Medulla oblongata (tissue), 1 donor: ENCODE measurements around the gene D2HGDH.
"Not testable (repeated sequence)": the region's sequence is repeated elsewhere in the genome, so short reads cannot be mapped to it uniquely, and the experiment has no call there.

ENCODE experiments used
- DNase-seq: peaks from one replicate; pipeline ENCODE4 v3.0.0-alpha.2; 2015; ENCODE audit errors: extremely low spot score

The D2HGDH gene

DNA sequence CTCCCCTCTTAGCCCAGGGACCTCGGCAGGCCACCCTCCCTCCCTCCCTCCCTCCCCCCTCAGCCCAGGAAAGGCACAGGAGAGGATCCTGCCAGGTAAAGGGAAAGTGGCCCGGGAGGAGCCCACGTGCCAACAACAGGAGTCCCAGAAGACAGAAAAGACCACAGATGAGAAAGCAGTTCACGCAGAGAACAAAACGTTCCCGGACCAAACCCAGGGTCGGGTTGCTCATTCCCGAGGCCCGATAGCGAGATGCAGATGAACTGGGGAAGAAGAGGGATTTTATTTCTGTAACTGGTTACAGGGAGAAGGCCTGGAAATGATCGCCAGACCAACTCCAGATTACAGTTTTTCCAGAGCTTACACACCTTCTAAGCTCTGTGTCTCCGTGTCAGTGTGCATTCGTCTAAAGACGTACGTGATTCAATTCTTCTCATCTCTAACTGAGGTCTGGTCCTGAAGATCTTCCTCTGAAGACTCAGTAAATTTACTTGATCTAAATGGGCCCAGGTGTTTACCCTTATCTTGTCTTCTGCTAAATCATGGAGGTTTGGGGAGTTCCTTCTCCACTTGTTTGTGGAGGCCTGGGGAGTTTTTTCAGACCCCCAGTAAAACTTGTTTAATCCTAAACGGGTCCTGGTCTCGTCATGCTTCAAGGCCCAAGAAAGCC, 73.8 kb downstream of the D2HGDH start:
- no peak for DNase-seq

DNA sequence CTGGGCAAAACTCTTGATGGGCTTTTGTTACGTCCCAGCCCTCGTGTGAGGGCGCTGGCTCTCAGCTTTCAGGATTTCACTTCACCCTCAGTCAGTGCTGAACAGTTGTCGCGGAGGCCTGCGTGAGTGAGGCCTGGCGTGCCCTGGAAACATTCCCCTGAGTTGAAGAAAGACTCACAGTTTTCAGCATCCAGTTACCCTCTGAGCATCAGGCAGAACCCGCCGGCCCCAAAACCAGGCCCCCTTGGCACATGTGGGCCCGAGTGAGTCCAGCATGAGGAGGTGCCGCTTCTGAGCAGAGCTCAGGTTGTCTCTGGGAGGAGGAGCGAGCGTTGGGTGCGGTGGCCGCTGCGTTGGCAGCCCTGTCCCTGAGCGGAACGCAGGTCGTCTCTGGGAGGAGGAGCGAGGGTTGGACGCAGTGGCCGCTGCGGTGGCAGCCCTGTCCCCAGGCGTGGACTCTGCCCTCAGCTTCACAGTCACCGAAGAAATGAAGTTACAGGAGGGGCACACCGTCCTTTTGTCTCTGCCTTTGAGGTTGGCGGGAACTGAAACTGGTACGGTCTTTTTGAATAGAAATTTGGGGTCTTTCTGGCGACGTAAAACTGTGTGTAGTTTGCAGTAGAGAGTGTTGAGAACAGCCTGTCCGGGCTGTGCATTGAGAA, 74.4 kb downstream of the D2HGDH start, which contains the start of gene NEU4:
Gene NEU4, plus strand, starts transcription at position 473 of the 662 bp plus-strand sequence. CDS start 5,292 bp downstream, outside the sequence.
- DNase-seq = no peak

DNA sequence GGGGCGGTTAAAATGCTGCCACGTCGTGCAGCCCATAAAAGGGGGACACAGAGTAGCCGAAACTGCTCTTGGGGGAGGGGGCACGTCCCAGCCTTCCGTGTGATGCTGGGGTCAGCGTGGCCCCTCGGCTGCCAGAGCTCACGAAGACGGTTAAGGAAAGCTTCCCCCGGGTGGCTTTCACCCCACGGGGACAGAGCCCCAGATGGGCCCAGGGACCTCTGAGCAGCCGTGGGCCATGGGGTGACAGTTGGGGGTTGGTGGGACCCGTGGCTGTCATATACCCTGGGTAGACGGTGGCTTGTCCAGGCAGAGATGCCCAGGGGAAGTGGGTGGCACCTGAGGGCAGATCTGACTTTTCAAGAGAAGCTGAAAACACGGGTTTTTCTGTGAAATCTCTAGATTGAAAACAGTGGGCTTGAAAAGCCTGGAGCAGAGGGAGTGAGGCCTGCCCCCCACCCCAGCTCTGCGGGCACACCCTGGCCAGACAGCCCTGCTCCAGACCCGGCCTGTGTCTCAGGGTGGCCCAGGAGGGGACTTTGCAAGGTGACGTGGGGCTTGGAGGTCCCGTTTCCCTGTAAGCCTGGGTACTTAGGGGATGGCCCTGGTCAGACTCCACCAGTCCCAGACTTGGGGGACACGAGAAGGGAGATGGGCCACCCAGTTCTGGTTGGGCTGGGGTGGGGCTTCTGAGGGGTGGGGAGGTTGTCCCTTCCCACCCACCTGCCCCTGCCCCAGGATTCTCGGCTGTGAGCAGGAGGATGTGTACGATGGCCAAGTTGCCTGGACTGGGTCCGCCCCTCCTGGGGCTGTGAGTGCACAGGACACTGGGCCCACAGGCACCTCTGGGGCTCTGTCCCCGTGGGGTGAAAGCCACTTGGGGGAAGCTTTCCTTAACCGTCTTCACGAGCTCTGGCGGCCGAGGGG, 75.2 kb downstream of the D2HGDH start:
- DNase-seq = no peak

DNA sequence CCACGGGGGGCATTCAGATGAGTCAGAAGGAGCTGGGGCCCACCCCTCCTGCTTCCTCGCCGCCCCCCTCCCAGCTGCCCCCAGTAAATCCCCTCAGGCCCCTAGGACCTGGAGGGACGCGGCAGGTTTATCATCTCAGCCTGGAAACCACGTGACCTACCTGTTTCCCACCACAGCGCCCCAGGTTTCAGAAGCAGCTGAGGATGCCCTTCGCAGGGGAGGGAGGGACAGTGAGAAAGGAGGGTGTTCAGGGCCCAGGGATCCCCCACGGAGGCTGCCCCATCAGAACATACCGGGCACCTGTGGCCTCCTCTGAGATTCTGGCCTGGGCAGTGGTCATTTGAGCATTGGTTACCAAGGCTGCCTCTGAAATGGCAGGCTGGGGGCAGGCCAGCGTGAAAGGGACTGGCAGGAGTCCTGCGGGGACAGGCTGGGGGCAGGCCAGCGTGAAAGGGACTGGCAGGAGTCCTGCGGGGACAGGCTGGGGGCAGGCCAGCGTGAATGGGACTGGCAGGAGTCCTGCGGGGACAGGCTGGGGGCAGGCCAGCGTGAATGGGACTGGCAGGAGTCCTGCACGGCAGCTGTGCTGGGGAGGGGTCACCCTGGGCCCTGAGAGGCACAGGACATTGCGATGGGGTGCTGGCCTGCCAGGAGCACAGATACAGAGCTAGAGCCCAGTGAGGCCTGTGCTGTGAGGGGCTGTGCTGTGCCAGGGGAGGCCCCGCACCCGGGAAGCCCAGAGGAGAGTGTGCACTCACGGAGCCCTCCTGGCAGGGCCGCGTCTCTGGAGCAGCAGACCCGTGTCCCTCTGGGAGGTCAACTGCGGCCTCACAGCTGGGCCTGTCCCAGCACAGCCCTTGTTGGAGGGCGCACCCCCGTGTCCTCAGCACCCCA, 76.1 kb downstream of the D2HGDH start:
- DNase-seq = peak; percentile 50

DNA sequence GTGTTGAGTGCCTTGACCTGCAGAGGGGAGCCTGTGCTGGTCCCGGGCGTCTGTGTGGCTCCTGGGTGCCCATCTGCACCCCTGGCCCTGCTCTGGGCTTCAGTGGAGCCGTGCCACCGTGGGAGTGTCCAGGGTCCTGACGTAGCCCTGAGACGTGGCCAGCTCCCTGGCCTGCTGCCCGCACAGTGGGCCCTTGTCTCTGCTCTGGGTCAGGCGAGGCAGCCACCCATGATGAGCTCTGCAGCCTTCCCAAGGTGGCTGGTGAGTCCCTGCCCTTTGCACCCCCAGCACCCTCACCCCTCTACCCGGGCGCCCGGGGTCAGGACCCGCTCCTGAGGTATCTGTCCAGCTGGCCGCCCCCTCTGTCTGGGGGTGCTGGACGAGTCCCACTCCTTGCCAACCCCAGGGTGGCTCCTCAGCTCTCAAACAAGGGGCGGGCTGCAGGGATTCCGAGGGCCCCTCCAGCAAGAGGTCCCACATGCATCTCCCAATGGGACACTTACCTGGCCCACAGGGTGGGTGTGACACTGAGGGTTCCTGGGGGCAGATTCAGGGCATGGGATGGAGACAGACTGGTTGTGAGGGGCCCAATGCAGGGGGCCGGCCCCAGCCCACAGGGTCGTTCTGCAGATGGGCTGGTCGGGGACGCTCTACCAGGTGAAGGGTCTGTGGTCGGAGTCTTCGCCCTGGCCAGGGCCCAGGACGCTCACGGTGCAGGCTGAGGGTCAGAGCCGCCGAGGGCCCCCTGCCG, 76.9 kb downstream of the D2HGDH start:
- peak; percentile 73 for DNase-seq

DNA sequence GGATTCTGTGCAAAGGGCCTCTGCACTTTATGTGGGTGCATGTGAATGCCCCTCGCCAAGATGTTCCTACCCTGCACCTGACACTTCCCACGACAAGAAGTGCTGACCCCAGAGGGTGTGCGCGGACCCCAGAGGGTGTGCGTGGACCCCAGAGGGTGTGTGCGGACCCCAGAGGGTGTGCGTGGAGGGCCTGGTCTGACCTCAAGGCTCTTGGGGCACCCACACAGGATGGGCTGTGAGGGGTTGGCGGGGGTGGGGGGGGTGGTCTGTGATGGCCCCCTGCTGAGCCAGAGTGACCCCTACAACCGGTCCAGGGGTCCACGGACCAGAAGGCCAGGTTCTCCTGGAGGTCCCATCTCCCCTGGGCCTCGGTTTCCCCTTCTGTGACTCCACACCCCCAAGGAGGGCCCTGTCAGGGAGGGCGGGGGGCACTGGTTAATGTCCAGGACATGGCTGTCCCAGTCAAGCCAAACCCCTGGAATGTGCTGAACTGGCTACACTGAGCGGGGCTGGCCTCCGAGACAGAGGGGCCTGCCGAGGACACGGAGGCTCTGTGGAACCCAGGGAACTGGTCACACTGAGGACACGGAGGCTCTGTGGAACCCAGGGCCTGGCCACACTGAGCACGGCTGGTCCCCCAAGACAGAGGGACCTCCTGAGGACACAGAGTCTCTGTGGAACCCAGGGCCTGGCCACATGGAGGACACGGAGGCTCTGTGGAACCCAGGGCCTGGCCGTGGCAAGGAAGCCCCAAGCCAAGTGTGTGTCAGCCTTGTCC, 77.7 kb downstream of the D2HGDH start:
- DNase-seq = no peak

DNA sequence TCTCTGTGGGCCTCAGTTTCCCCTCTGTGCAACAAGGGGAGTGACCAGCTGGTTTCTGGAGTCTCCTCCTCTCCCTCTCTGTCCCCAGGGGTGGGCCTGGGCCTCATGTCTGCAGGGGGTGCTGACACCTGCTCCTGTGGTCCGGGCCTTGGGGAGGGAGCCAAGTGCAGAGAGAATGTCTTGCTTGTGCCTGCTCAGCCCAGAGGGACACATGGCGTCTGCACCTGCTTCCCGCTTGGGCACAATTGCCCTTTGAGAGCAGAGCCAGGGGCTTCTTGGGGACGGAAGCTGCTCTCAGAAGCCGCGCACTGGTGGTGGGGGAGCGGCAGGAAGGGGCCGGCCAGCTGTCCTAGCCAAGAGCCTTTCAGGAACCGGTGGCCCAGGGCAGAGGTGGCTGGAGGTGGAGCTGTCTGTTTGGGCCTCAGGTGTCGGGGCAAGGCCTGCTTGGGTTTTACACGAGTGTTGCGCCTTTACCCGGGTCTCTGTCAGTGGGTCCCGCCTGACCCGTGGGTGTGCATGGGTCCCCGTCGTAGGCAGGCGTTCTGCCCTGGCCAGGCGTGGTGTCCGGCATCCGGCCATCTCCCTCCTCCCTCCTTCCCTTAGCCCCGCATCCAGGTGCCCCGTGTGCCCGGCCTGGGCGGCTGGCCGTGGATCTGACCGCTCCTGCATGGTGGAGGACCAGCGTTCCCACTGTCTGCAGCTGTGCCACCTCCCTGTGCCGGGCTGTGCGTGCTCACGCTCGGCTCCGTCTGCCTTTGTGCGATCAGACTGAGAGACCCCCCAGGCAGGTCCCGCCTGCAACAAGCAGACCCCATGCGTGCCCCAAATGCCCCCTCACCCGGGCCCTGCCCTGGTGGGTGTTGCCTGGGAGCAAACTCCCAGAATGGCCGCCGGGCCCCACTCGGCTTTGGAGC, 78.6 kb downstream of the D2HGDH start:
- DNase-seq = peak; percentile 27

DNA sequence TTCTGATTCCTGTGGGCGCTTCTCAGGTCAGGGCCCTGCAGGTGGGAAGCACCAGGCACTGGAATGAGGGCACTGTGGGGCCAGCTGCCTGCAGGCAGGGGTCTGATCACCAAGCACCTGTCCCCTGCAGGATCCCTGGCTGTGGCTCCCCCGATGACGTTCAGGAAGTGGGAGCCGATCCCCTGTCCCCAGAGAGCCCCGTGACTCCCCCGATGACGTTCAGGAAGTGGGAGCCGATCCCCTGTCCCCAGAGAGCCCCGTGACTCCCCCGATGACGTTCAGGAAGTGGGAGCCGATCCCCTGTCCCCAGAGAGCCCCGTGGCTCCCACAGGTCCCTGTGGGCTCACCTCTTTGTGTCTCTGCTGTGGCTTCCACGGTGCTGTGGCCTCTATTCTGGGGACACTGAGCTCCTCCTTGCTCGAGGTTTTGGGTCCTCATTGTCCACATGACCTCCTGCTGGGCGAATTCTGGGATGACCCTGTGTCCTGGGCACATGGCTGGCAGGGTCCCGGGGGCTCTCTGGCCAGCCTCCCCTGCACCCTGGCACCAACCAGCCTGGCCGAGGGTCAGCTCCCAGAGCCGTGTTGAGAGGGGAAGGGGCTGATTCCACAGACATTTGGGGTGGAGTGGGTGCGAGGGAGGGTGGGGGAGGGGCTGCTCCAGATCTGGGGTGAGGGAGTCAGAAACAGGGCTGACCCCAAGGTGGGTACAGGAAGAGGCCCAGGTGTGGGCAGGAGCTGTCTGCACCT, 79.4 kb downstream of the D2HGDH start:
- no peak for DNase-seq

DNA sequence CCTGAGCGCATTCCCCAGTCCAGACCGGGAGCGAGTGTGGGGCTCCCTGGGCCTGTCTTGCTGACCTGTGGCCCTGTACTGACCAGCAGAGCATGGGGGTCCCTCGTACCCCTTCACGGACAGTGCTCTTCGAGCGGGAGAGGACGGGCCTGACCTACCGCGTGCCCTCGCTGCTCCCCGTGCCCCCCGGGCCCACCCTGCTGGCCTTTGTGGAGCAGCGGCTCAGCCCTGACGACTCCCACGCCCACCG, 79.9 kb downstream of the D2HGDH start:
- no peak for DNase-seq

DNA sequence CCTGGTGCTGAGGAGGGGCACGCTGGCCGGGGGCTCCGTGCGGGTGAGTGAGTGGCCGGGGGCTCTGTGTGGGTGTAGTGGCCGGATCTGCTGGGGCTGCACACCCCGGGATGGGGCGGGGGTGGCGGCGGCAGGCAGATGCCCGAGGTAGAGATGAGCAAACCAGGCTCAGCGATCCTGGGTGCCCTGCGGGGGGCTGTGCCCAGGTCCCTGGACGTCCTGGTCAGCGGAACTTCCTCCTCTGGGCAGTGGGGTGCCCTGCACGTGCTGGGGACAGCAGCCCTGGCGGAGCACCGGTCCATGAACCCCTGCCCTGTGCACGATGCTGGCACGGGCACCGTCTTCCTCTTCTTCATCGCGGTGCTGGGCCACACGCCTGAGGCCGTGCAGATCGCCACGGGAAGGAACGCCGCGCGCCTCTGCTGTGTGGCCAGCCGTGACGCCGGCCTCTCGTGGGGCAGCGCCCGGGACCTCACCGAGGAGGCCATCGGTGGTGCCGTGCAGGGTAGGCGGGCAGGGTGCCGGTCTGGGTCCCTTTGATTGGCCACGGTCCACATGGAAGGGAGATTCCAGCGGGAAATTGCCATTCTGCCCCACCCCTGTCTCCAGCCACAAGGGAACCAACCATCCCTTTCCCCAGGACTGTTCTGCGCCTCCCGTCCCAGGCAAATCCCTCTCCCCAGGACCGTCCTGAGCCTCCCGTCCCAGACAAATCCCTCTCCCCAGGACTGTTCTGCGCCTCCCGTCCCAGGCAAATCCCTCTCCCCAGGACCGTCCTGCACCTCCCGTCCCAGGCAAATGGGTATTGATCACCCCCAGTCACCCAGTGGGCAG, 80.4 kb downstream of the D2HGDH start:
- DNase-seq = no peak

DNA sequence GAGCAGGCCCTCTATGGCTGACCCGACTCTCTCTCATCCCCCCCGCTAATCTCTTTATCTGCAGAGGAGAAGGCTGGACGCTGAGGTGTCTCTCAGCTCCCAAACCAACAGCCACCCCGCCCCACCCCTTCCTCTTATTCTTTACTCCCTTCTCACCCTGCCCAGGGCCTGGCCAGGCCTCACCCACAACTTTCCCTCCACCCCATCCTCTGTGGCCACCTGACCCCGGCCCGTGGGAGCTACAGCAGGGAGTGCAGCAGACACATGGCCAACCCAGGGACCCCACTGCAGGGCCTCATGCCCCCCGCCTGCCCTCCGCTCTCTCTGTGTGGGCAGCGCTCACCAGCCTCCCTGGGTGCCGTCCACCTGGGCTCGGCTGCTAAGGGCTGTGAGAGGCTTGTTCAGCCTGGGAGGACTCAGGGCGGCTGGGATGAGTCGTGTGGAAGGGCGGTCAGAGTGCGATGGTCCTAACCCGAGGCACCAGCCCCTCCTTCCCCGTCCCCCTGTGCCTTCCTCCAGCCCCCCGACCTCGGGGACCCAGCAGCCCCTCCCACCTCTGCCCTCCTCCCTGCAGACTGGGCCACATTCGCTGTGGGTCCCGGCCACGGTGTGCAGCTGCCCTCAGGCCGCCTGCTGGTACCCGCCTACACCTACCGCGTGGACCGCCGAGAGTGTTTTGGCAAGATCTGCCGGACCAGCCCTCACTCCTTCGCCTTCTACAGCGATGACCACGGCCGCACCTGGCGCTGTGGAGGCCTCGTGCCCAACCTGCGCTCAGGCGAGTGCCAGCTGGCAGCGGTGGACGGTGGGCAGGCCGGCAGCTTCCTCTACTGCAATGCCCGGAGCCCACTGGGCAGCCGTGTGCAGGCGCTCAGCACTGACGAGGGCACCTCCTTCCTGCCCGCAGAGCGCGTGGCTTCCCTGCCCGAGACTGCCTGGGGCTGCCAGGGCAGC, 81.3 kb downstream of the D2HGDH start:
- DNase-seq = no peak

DNA sequence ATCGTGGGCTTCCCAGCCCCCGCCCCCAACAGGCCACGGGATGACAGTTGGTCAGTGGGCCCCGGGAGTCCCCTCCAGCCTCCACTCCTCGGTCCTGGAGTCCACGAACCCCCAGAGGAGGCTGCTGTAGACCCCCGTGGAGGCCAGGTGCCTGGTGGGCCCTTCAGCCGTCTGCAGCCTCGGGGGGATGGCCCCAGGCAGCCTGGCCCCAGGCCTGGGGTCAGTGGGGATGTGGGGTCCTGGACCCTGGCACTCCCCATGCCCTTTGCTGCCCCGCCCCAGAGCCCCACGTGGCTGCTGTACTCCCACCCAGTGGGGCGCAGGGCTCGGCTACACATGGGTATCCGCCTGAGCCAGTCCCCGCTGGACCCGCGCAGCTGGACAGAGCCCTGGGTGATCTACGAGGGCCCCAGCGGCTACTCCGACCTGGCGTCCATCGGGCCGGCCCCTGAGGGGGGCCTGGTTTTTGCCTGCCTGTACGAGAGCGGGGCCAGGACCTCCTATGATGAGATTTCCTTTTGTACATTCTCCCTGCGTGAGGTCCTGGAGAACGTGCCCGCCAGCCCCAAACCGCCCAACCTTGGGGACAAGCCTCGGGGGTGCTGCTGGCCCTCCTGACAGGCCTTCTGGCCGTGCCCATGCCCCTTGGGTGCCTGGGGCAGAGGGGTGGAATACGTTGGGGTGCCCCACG, 82.1 kb downstream of the D2HGDH start:
- no peak for DNase-seq

DNA sequence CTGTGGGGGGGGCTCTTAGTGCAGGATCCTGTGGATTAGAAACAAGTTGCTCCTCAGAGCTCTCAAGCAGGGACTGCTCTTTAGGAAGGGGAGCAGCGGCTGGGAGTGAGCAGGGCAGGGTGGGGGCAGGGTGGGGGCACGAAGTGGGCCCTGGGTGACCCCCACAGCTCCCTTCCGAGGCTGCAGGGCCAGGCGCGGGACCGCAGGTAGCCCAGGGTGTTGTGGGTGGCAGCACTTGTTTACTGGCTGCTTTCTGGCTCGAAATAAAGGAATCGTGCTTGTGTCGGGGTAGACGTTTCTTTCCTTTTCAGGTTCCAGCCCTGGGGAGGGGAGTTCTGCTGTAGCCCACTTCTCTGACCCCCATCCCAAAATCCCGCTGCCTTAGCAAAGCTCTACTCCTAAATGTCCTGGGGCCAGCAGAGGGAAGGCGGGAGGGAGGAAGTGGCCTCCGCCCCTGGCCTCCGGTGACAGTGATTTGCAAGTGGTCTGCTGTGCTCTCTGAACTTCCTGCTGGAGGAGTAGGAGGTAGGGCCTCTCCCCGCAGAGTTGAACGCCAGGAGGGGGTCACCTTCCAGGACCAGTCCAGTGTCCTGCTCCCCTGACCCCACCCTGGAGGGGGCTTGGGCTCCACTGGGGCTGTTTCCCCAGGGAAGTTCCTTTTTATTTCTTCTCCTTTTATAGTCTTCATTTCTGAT, 82.8 kb downstream of the D2HGDH start:
- DNase-seq = no peak

DNA sequence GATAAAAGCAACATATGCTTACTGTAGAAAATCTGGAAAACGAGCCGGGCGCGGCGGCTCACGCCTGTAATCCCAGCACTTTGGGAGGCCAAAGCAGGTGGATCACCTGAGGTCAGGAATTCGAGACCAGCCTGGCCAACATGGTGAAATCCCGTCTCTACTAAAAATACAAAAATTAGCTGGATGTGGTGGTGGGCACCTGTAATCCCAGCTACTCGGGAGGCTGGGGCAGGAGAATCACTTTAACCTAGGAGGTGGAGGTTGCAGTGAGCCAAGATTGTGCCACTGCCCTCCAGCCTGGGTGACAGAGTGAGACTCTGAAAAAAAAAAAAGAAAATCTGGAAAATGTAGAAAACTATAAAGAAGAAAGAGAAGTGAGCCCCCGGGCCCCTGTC, 83.4 kb downstream of the D2HGDH start:
- not testable (repeated sequence) for DNase-seq
